Gastroesophageal sphincter (tissue), 3 donors: ENCODE measurements around the gene GGCX.

Experiments used
- CTCF ChIP-seq, 4 experiments: fragments of 200-600 bp in 2 of 4; fragments of 450-650 bp in 2 of 4; sonication (generic) in 1 of 4; IDR thresholded peaks; one replicate each; pipeline ENCODE4 v1.5.1; 2017 to 2019; ENCODE audit warnings: antibody characterized with exemption in 4 of 4, mild to moderate bottlenecking in 2 of 4, moderate library complexity in 2 of 4
- EP300 ChIP-seq: sonication (generic); formaldehyde crosslinking; IDR thresholded peaks from one replicate; pipeline ENCODE4 v1.6.1; 2017; ENCODE audit warnings: antibody characterized with exemption, mild to moderate bottlenecking
- POLR2A ChIP-seq, 2 donors: fragments of 450-650 bp; IDR thresholded peaks; one replicate each; pipeline ENCODE4 v1.6.1; 2017; ENCODE audit warnings: antibody characterized with exemption in 2 of 2, mild to moderate bottlenecking in 2 of 2, moderate library complexity in 1 of 2

DNA sequence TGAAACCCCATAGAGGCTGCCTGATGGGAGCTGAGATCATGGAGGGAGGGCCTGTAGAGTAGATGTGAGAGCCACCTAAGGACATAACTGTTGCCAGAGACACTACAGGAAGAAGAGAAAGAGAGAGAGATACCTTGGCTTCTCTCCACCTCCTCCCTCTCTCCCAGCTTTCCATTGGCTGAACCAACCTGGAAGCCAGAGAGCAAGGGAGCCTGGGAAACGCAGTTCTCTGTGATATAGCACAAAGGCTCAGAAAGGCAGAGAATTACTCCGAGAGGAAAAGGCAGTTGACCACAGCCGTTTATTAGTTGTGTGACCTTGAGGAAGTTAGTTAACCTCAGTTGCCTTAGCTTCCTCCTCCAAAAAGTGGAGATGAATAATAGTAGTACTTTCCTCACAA lies 60.0 kb downstream of the GGCX start:
- TF ChIP-seq CTCF (IDR thresholded peaks at IDR 0.05) (no peak), EP300 (no peak), POLR2A (IDR thresholded peaks at IDR 0.05) (no peak)
